ENCODE results near the gene EMC9. TPM values are rescaled to one million over a fixed set of nuclear protein-coding genes. Genes with fewer than 3 reads are reported as not detected.

EMC9 gene
- total and polyA plus RNA-seq, 2 donors (not counting 1 experiment from before 2014, with no cell fraction given): 24.7 to 25.9 TPM

DNA sequence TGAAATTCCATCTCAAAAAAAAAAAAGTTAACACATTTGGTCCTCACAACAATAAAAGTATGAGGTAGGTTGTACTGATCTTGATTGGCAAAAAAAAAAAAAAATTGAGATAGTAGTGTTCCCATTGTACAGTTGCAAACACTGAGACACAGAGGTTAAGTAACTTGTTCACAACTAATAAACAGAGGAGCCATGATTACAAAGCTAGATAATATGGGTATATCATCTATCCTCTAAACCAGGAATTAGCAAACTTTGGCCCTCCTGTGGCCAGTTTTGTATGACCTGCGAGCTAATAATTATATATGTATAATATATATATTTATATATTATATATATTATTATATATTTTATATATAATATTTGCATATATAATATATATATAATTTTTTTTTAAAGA is 7.7 kb downstream of the EMC9 start:
- Histone ChIP-seq H3K27ac (ENCODE audit: low read length in 2 of 2) (no peak overlapping the region), H3K4me2 (replicated peaks; ENCODE audit: low read depth, low read length, poor library complexity, severe bottlenecking) (no peak overlapping the region), H3K4me1 (ENCODE audit: control insufficient read depth in 2 of 2, insufficient read depth in 2 of 2, low read length in 2 of 2) (peaks cover 28 to 29% of the 10 kb centered on the region in 2 donors), H3K79me2 (ENCODE audit: control insufficient read depth, insufficient read depth, low read length) (peaks cover 35% of the 10 kb centered on the region), H4K20me1 (ENCODE audit: control insufficient read depth, insufficient read depth, low read length, poor library complexity, severe bottlenecking) (peaks cover 11% of the 10 kb centered on the region), H3K9ac (ENCODE audit: low read length) (no peak overlapping the region), H3K4me3 (ENCODE audit: control extremely low read depth in 1 of 5, extremely low read depth in 1 of 5, insufficient read depth in 1 of 5, low read depth in 2 of 5, low read length in 4 of 5) (no peak overlapping the region), H2AFZ (ENCODE audit: insufficient read depth, low read depth, low read length, poor library complexity, severe bottlenecking) (no peak overlapping the region), H3K27me3 (replicated peaks in 1 of 4; ENCODE audit: control extremely low read depth in 1 of 4, control insufficient read depth in 3 of 4, insufficient read depth in 4 of 4, low read length in 3 of 4) (no peaks in the 10 kb centered on the region), H3K36me3 (replicated peaks in 1 of 2; ENCODE audit: control extremely low read depth in 1 of 2, control insufficient read depth in 1 of 2, extremely low read depth in 1 of 2, insufficient read depth in 2 of 2, low read length in 1 of 2) (peaks cover 0 to 17% of the 10 kb centered on the region in 2 experiments), H3K9me3 (ENCODE audit: control extremely low read depth in 1 of 3, control insufficient read depth in 2 of 3, insufficient read depth in 1 of 3, low read length in 2 of 3) (no peaks in the 10 kb centered on the region)
- ChIA-PET CTCF (interaction anchor here (0.7 to 3.0 kb wide), 5 partner anchors 17 to 28 kb away, joined by 3 to 12 read pairs (median 6); partner anchors contain the start of genes IRF9 and NRL), POLR2A (interaction anchor here (1.3 kb wide), 2 partner anchors 18 to 20 kb away, joined by 3 to 10 read pairs; no protein-coding TSS in a partner anchor)
- no CpG with 5 or more reads among the region's 1 CpG for WGBS (ENCODE audit: insufficient coverage)
- peaks cover 37% of the 10 kb centered on the region for H3K4me1 Mint-ChIP-seq
- H3K9me3 Mint-ChIP-seq (ENCODE audit: insufficient read depth): no peaks in the 10 kb centered on the region
- H3K27ac Mint-ChIP-seq: no peak overlapping the region
- TF ChIP-seq, protein P1, sequence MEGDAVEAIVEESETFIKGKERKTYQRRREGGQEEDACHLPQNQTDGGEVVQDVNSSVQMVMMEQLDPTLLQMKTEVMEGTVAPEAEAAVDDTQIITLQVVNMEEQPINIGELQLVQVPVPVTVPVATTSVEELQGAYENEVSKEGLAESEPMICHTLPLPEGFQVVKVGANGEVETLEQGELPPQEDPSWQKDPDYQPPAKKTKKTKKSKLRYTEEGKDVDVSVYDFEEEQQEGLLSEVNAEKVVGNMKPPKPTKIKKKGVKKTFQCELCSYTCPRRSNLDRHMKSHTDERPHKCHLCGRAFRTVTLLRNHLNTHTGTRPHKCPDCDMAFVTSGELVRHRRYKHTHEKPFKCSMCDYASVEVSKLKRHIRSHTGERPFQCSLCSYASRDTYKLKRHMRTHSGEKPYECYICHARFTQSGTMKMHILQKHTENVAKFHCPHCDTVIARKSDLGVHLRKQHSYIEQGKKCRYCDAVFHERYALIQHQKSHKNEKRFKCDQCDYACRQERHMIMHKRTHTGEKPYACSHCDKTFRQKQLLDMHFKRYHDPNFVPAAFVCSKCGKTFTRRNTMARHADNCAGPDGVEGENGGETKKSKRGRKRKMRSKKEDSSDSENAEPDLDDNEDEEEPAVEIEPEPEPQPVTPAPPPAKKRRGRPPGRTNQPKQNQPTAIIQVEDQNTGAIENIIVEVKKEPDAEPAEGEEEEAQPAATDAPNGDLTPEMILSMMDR (IDR thresholded peaks at IDR 0.05): no peak
- no peak for TF ChIP-seq EZH2 (IDR thresholded peaks at IDR 0.05; ENCODE audit: borderline replicate concordance, insufficient read depth, low read depth, low read length, poor library complexity, severe bottlenecking)
- no peak overlapping the region for H3K4me3 Mint-ChIP-seq
- no peak for ATAC-seq (ENCODE audit: low read depth)
- intact Hi-C loops (cut with micrococcal nuclease): no loop called here
- H3K27me3 Mint-ChIP-seq: no peaks in the 10 kb centered on the region
- no peak for DNase-seq

DNA sequence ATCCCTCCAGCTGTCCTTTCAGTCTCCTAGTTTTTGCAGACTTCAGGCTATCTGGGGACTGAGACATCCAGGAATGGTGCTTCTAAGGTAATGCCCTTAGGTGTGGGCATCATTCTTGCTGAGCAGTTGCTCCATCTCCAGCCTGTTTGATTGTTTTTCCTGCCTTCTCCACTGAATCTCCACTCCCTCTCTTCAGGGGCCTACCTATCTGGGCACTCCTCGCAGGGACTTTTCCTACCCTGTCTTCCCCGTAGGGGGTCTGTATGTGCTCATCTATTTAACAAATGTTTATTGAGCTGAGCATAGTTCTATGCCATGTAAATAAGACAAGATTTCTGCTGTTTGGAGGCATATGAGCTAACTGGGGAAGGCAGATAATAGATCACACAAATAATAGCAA is 8.4 kb downstream of the EMC9 start:
- POLR2A ChIA-PET: interaction anchor here (1.2 to 1.3 kb wide), 3 partner anchors 17 to 81 kb away, joined by 3 to 10 read pairs (median 3); partner anchors contain the start of gene CHMP4A
- Mint-ChIP-seq H3K4me3 (no peak overlapping the region), H3K9me3 (ENCODE audit: insufficient read depth) (no peaks in the 10 kb centered on the region), H3K27ac (peak overlapping the region; percentile 28), H3K27me3 (no peaks in the 10 kb centered on the region), H3K4me1 (peaks cover 33% of the 10 kb centered on the region)
- no peak for TF ChIP-seq EZH2 (IDR thresholded peaks at IDR 0.05; ENCODE audit: borderline replicate concordance, insufficient read depth, low read depth, low read length, poor library complexity, severe bottlenecking)
- TF ChIP-seq, protein P1 (IDR thresholded peaks at IDR 0.05): no peak
- no peak overlapping the region for H2AFZ ChIP-seq (ENCODE audit: insufficient read depth, low read depth, low read length, poor library complexity, severe bottlenecking)
- H3K27me3 ChIP-seq (replicated peaks in 1 of 4; ENCODE audit: control extremely low read depth in 1 of 4, control insufficient read depth in 3 of 4, insufficient read depth in 4 of 4, low read length in 3 of 4): no peaks in the 10 kb centered on the region
- CTCF ChIA-PET: interaction anchor here (1.2 to 3.0 kb wide), 3 partner anchors 16 to 28 kb away, joined by 3 to 12 read pairs (median 6); partner anchors contain the start of genes IRF9 and NRL
- no peak overlapping the region for H3K4me2 ChIP-seq (replicated peaks; ENCODE audit: low read depth, low read length, poor library complexity, severe bottlenecking)
- intact Hi-C loops (cut with micrococcal nuclease): no loop called here
- no peaks in the 10 kb centered on the region for H3K9me3 ChIP-seq (ENCODE audit: control extremely low read depth in 1 of 3, control insufficient read depth in 2 of 3, insufficient read depth in 1 of 3, low read length in 2 of 3)
- H3K36me3 ChIP-seq (replicated peaks in 1 of 2; ENCODE audit: control extremely low read depth in 1 of 2, control insufficient read depth in 1 of 2, extremely low read depth in 1 of 2, insufficient read depth in 2 of 2, low read length in 1 of 2): peaks cover 0 to 9% of the 10 kb centered on the region in 2 experiments
- peaks cover 11% of the 10 kb centered on the region for H4K20me1 ChIP-seq (ENCODE audit: control insufficient read depth, insufficient read depth, low read length, poor library complexity, severe bottlenecking)
- H3K9ac ChIP-seq (ENCODE audit: low read length): no peak overlapping the region
- H3K4me1 ChIP-seq (ENCODE audit: control insufficient read depth in 2 of 2, insufficient read depth in 2 of 2, low read length in 2 of 2): peaks cover 30 to 32% of the 10 kb centered on the region in 2 donors
- no peak overlapping the region for H3K4me3 ChIP-seq (ENCODE audit: control extremely low read depth in 1 of 5, extremely low read depth in 1 of 5, insufficient read depth in 1 of 5, low read depth in 2 of 5, low read length in 4 of 5)
- DNase-seq (no peak), ATAC-seq (ENCODE audit: low read depth) (no peak)
- H3K27ac ChIP-seq (ENCODE audit: low read length in 2 of 2): no peak overlapping the region
- peaks cover 29% of the 10 kb centered on the region for H3K79me2 ChIP-seq (ENCODE audit: control insufficient read depth, insufficient read depth, low read length)
- no CpG with 5 or more reads among the region's 2 CpGs for WGBS (ENCODE audit: insufficient coverage)
